GM10248 (cell line): ENCODE results near the gene PLCL2.

Experiments
- CTCF ChIA-PET: fragments of 300-600 bp; sonication (Branson Sonifier 250); formaldehyde crosslinking; extraction: SDS; loops from one replicate; lab custom pipeline; 2021; ENCODE audit warnings: antibody characterized with exemption; lab: Yijun Ruan, JAX
- POLR2A ChIA-PET: fragments of 350-650 bp; sonication (Branson Sonifier 250); formaldehyde crosslinking; extraction: SDS; loops from one replicate; lab custom pipeline; 2020; ENCODE audit warnings: antibody characterized with exemption; lab: Yijun Ruan, JAX
- DNase-seq: peaks from one replicate; pipeline ENCODE4 v3.0.0; 2012; ENCODE audit errors: extremely low spot score
- CTCF ChIP-seq: IDR thresholded peaks from 2 replicates; pipeline ENCODE4 v1.5.1; 2012; ENCODE audit warnings: mild to moderate bottlenecking, low read depth; ENCODE audit errors: extremely low read depth, missing control alignments, control extremely low read depth

The PLCL2 gene

GRCh38 chr3:16994854-16995525 is 110.2 kb downstream of the PLCL2 start:
- DNase-seq: no peak
- TF ChIP-seq CTCF: no peak
- POLR2A ChIA-PET: no interaction called here
- CTCF ChIA-PET: interaction anchor here (0.9 to 5.9 kb wide), 8 partner anchors 8 to 394 kb away, joined by 3 to 41 read pairs (median 3); no protein-coding TSS in a partner anchor

DNA sequence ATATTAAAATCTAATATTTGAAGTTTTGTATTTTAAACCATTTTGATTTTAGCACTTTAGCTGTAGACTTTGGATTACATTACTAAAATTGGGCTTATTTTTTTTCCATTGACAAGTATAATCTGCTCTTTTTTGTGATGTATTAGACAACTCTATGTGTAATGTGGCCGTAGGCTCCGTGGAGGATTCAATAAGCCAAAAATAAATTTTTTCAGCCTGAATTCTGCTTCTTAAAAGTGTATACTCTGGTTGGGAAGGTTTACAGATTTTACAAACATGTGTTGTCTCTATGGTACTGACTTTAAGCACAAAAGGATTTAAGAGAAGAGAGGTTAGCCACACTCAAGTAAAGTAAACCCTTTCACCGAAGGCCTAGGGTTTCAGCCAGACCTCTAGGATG is 110.8 kb downstream of the PLCL2 start:
- DNase-seq: no peak
- CTCF ChIA-PET: interaction anchor here (0.9 to 5.9 kb wide), 2 partner anchors 11 to 21 kb away, joined by 3 to 41 read pairs; no protein-coding TSS in a partner anchor
- TF ChIP-seq CTCF: no peak
- POLR2A ChIA-PET: no interaction called here

GRCh38 chr3:16998236-16998923 is 113.6 kb downstream of the PLCL2 start:
- no peak for DNase-seq
- CTCF ChIA-PET: interaction anchor here (1.0 to 5.9 kb wide), 3 partner anchors 14 to 157 kb away, joined by 3 to 41 read pairs (median 3); no protein-coding TSS in a partner anchor
- POLR2A ChIA-PET: no interaction called here
- TF ChIP-seq CTCF: no peak

DNA sequence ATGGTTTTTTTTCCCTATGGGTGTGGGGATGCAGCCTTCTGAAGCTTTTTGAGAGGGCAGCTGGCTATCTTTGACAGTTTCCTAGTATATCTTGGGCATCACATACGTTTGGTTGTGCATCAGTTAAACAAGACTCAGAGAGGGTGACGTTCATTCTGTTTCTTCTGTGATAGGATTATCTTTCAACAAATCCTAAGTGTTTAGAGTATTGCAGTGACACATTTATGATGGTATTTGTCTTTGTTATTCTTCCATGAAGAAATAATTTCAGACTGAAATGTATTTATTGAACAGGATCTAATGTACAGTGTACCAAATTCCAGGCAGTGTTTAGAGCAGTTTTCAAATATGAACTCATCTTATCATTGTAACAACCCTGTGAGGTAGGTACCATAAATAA is 114.4 kb downstream of the PLCL2 start:
- no peak for TF ChIP-seq CTCF
- DNase-seq: no peak
- POLR2A ChIA-PET: no interaction called here
- CTCF ChIA-PET: interaction anchor here (1.0 to 1.3 kb wide), 2 partner anchors 102 to 158 kb away, joined by 3 read pairs; no protein-coding TSS in a partner anchor

DNA sequence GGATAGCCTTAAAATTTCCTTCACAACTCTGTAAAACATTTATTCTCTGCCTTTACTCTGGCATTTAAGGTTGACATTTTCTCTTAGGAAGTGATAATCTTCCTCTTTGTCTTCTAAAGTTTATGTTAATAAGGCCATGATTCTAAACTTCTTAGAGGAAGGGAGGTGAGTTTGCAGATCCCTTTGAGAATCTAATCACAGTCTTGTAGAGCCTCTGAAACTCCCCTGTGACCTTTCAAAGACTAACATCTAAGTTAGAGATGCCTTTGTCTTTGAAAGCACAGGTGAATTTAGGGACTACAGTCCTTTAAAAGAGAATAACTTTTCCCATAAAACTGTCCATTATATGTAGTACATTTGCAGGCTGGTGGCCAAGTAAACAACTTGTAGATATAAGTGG is 115.1 kb downstream of the PLCL2 start:
- TF ChIP-seq CTCF: no peak
- DNase-seq: no peak
- CTCF ChIA-PET: no interaction called here
- POLR2A ChIA-PET: no interaction called here

GRCh38 chr3:17003457-17003856 is 118.7 kb downstream of the PLCL2 start:
- DNase-seq: no peak
- ChIA-PET CTCF (interaction anchor here (0.9 to 1.1 kb wide), 2 partner anchors 9 to 75 kb away, joined by 3 read pairs; no protein-coding TSS in a partner anchor), POLR2A (no interaction called here)
- TF ChIP-seq CTCF: no peak
